Esophagus squamous epithelium (tissue), 4 donors: ENCODE data around the gene MYCBP2.

ENCODE experiments used
- CTCF ChIP-seq, 6 experiments: fragments of 450-650 bp in 4 of 6; fragments of 200-600 bp in 2 of 6; sonication (generic) in 2 of 6; IDR thresholded peaks; one replicate each; pipeline ENCODE4 v1.5.1; 2016 to 2019; ENCODE audit warnings: antibody characterized with exemption in 6 of 6, mild to moderate bottlenecking in 4 of 6, moderate library complexity in 4 of 6
- POLR2A ChIP-seq, 4 donors: fragments of 450-650 bp; IDR thresholded peaks; one replicate each; pipeline ENCODE4 v1.6.1; 2017; ENCODE audit warnings: antibody characterized with exemption in 4 of 4, mild to moderate bottlenecking in 4 of 4, moderate library complexity in 3 of 4

GRCh38 chr13:77171451-77171850 lies 155.4 kb downstream of the MYCBP2 start:
- TF ChIP-seq CTCF (IDR thresholded peaks at IDR 0.05) (no peak), POLR2A (IDR thresholded peaks at IDR 0.05) (no peak)
